KMS-11 (cell line): ENCODE results near the gene SWSAP1.

Experiments
- H2AFZ ChIP-seq: fragments of 200-600 bp; sonication (generic); 2 replicates; pipeline ENCODE4 v1.6.1; 2016; ENCODE audit warnings: antibody characterized with exemption, mixed run types, low read depth
- H3K27ac ChIP-seq: fragments of 200-600 bp; sonication (generic); 2 replicates; pipeline ENCODE4 v1.6.1; 2016; ENCODE audit warnings: mild to moderate bottlenecking, mixed run types
- H3K27me3 ChIP-seq: fragments of 200-600 bp; sonication (generic); 2 replicates; pipeline ENCODE4 v1.6.1; 2017; ENCODE audit warnings: mild to moderate bottlenecking, low read depth, mixed run types, moderate library complexity; ENCODE audit not compliant: insufficient read depth
- H3K36me3 ChIP-seq: fragments of 200-600 bp; sonication (generic); 2 replicates; pipeline ENCODE4 v1.6.1; 2017; ENCODE audit warnings: mild to moderate bottlenecking, mixed run types; ENCODE audit not compliant: insufficient read depth
- H3K4me1 ChIP-seq: fragments of 200-600 bp; sonication (generic); 2 replicates; pipeline ENCODE4 v1.6.1; 2016; ENCODE audit warnings: mild to moderate bottlenecking, low read depth, mixed run types; ENCODE audit not compliant: poor library complexity, severe bottlenecking
- H3K4me2 ChIP-seq: fragments of 200-600 bp; sonication (generic); 2 replicates; pipeline ENCODE4 v1.7.0; 2016; ENCODE audit warnings: mild to moderate bottlenecking, mixed run types
- H3K4me3 ChIP-seq: fragments of 200-600 bp; sonication (generic); IDR thresholded peaks from 2 replicates; pipeline ENCODE4 v1.6.1; 2017; ENCODE audit warnings: low read depth, low read length, mixed read lengths; ENCODE audit not compliant: insufficient read depth
- H3K79me2 ChIP-seq: fragments of 200-600 bp; sonication (generic); 2 replicates; pipeline ENCODE4 v1.6.1; 2016; ENCODE audit warnings: low read depth, mixed run types; ENCODE audit not compliant: insufficient read depth
- H3K9ac ChIP-seq: fragments of 200-600 bp; sonication (generic); 2 replicates; pipeline ENCODE4 v1.6.1; 2016; ENCODE audit warnings: mild to moderate bottlenecking, mixed run types
- H4K20me1 ChIP-seq: fragments of 200-600 bp; sonication (generic); 2 replicates; pipeline ENCODE4 v1.6.1; 2016; ENCODE audit warnings: mild to moderate bottlenecking, mixed run types; ENCODE audit not compliant: insufficient read depth
- TF ChIP-seq, protein P1 (sequence below): fragments of 200-600 bp; sonication (generic); conservative IDR thresholded peaks from 2 replicates; pipeline ENCODE4 v1.6.1; 2017; ENCODE audit warnings: low read depth, mild to moderate bottlenecking, antibody characterized with exemption, low read length, moderate library complexity, mixed read lengths

Gene SWSAP1, protein sequence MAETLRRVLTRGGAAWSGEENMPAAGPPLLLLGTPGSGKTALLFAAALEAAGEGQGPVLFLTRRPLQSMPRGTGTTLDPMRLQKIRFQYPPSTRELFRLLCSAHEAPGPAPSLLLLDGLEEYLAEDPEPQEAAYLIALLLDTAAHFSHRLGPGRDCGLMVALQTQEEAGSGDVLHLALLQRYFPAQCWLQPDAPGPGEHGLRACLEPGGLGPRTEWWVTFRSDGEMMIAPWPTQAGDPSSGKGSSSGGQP

DNA sequence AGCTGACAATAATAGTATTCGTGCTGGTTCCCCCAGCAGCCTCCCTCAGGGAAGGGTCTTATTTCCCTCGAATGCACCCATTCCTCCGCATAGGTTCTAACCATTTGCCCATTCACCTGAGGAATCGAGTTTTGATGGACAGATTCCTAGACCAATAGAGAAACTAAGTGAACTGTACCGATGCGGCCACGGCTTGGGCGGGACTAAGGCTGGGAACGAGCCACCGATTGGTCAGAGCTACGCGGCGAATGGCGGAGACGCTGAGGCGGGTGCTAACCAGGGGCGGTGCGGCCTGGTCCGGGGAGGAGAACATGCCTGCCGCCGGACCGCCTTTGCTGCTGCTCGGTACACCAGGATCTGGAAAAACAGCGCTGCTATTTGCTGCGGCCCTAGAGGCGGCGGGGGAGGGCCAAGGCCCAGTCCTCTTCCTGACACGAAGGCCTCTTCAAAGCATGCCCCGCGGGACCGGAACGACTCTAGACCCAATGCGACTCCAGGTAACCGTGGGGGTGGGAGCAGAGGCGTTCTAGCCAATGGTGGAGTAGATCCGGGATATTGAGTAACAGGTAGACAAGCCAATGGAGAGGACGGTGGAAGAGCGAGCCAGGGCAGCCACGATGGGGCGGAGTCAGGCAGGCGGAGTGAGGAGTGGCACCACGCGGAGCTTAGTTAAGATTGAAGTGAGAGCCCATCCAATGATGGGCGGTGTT is at the start of gene SWSAP1:
SWSAP1 (plus strand) TSS at position 234 of the 710 bp plus-strand sequence; CDS start at position 249, 15 bp downstream.
- Histone ChIP-seq H3K9ac (peak within 1 kb of the TSS; percentile 76), H3K4me2 (peak within 1 kb of the TSS; percentile 79), H3K36me3 (no peaks in the 10 kb centered on the region), H2AFZ (peak within 1 kb of the TSS; percentile 58), H3K4me1 (peaks cover 21% of the 10 kb centered on the region), H3K27ac (peak within 1 kb of the TSS; percentile 70), H3K79me2 (no peaks in the 10 kb centered on the region), H3K27me3 (no peaks in the 10 kb centered on the region), H4K20me1 (no peaks in the 10 kb centered on the region), H3K4me3 (no peak within 1 kb of the TSS)
- TF ChIP-seq, protein P1, sequence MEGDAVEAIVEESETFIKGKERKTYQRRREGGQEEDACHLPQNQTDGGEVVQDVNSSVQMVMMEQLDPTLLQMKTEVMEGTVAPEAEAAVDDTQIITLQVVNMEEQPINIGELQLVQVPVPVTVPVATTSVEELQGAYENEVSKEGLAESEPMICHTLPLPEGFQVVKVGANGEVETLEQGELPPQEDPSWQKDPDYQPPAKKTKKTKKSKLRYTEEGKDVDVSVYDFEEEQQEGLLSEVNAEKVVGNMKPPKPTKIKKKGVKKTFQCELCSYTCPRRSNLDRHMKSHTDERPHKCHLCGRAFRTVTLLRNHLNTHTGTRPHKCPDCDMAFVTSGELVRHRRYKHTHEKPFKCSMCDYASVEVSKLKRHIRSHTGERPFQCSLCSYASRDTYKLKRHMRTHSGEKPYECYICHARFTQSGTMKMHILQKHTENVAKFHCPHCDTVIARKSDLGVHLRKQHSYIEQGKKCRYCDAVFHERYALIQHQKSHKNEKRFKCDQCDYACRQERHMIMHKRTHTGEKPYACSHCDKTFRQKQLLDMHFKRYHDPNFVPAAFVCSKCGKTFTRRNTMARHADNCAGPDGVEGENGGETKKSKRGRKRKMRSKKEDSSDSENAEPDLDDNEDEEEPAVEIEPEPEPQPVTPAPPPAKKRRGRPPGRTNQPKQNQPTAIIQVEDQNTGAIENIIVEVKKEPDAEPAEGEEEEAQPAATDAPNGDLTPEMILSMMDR: no peak

DNA sequence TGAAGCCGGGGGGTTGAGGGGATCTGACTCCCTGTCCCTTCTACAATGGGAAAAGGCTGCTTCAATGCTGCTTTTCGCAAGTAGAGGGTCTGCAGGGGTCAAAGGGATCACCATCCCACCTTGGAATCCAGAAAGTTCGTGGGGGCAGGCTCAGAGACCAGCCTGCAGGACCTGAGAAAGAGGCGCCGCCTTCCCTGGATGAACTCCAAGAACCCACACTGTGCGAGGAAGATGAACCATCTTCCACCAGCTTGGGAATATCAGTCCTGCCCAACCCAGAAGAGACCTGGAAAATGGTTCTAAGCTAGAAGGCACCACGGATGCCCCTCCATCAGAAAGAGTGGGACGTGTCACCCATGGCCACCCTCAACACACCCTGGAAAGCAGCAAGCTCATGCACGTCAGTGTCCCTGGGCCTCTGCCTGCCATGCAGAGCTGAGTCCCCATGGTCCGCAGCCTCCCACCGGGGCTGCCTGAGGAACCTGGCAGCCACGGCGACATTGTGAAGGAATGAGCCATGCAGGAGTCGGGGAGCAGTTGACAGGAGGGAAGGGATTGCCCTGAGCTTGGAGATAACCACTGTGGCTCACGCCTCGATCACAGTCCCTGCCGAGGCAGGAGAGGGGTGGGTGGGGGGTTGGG is 49.6 kb upstream of the SWSAP1 start:
- peaks cover 30% of the 10 kb centered on the region for H3K4me1 ChIP-seq
- no peaks in the 10 kb centered on the region for H4K20me1 ChIP-seq
- H3K79me2 ChIP-seq: no peaks in the 10 kb centered on the region
- no peaks in the 10 kb centered on the region for H3K36me3 ChIP-seq
- H3K27ac ChIP-seq: peak overlapping the region; percentile 77
- H3K4me2 ChIP-seq: peak overlapping the region; percentile 86
- no peak overlapping the region; the same call in 1 of the 2 replicates for H3K9ac ChIP-seq
- H3K4me3 ChIP-seq: no peak overlapping the region
- TF ChIP-seq, protein P1: no peak
- no peak overlapping the region for H2AFZ ChIP-seq
- H3K27me3 ChIP-seq: no peaks in the 10 kb centered on the region

DNA sequence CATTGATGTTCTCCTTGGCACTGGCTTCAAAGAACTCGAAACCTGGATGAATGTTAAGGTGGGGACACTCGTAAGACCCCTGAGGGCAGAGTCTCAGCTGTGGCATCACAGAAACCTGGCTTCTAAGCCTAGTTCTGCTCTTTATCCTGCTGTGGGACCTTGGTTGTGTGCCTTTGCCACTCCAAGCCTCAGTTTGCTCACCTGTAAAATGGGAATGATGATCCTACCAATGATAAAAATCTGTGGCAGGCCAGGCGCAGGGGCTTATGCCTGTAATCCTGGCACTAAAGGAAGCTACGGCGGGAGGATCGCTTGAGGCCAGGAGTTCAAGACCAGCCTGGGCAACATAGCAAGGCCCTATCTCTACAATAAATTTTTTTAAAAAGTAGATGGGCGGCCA is 48.9 kb upstream of the SWSAP1 start:
- TF ChIP-seq, protein P1: no peak
- H3K27ac ChIP-seq: no peak overlapping the region
- H2AFZ ChIP-seq: no peak overlapping the region
- H4K20me1 ChIP-seq: no peaks in the 10 kb centered on the region
- H3K27me3 ChIP-seq: no peaks in the 10 kb centered on the region
- peaks cover 30% of the 10 kb centered on the region for H3K4me1 ChIP-seq
- H3K79me2 ChIP-seq: no peaks in the 10 kb centered on the region
- H3K36me3 ChIP-seq: no peaks in the 10 kb centered on the region
- H3K4me3 ChIP-seq: no peak overlapping the region
- no peak overlapping the region for H3K9ac ChIP-seq
- H3K4me2 ChIP-seq: no peak overlapping the region

DNA sequence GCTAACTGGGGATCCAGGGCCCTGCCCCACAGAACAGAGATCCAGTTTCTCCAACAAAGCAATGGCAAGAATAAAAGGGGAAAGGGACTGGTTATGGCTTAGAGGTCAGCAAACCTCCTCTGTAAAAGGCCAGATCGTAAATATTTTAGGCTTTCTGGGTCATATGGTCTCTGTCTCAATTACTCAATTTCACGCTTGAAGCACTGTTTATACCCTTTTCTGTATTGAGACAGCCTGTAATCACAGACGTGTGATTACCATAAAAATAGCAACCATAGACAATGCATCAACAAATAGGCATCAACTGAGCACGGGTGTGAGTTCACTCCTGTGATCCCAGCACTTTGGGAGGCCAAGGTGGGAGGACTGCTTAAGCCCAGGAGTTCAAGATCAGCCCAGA is 44.3 kb upstream of the SWSAP1 start:
- Histone ChIP-seq H3K79me2 (no peaks in the 10 kb centered on the region), H3K27me3 (no peaks in the 10 kb centered on the region), H3K9ac (no peak overlapping the region), H2AFZ (no peak overlapping the region), H3K4me1 (no peaks in the 10 kb centered on the region), H4K20me1 (no peaks in the 10 kb centered on the region), H3K4me2 (no peak overlapping the region), H3K27ac (no peak overlapping the region), H3K36me3 (no peaks in the 10 kb centered on the region), H3K4me3 (no peak overlapping the region)
- TF ChIP-seq, protein P1: no peak
